ENCODE data around the gene ATXN1.

Gene ATXN1

DNA sequence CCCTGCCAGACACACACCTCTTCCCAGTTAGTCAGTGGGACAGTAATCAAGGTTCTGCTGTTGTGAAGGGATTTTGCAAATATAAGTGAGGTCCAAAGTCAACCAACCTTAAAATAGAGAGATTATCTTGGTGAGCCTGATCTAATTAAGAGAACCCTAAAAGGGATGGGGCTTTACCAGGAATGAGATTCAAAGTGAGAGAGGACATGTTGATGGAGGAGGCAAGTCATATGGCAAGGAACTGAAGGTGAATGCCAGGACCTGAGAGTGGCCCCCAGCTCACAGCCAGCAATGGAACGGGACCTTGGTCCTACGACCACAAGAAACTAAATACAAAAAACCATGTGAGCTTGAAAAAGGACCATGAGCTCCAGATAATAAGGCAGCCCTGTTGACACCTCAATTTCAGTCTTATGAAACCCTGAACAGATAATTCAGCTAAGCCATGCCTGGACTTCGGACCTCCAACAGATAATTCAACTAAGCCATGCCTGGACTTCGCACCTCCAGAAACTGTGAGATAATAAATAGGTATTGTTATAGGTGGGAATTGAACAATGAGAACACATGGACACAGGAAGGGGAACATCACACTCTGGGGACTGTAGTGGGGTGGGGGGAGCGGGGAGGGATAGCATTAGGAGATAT is 269.5 kb downstream of the ATXN1 start:
- DNase-seq: no peak

DNA sequence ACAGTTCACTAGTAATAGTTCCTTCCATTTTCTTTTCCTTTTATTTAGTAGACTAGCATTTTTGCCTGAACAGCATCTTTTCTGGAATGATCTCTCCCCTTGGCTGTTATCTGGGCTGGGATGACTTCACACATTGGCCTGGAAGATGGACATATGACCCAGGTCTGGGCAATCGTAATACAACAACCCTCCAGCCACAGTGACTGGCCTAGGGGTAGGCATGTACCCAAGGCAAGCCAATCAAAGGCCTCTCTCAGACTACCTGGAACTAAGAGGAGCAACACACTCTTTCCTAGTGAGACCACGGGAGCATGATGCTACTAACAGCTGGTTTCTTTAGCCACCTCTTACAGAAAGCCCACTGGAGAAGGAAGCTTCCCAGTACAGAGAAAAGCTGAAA is 270.6 kb downstream of the ATXN1 start:
- no peak for DNase-seq

DNA sequence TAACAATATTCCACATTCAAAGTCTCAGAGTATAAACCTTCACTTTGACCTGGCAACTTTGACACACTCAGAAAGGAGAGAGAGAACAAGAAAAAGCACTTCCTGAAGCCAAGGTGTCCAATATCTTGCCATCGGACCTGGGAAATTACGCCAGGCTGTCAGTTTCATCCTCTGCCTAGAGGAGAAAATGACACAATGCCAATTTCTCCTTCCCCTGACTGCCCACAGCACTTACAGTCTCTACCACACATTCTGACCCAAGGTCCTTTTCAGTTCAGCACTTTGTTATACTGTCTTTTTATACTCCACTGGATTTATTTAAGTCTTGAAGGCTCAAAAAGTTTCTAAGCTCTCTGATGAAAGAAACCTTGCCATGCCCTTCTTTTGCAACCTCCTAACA is 272.4 kb downstream of the ATXN1 start:
- no peak for DNase-seq

DNA sequence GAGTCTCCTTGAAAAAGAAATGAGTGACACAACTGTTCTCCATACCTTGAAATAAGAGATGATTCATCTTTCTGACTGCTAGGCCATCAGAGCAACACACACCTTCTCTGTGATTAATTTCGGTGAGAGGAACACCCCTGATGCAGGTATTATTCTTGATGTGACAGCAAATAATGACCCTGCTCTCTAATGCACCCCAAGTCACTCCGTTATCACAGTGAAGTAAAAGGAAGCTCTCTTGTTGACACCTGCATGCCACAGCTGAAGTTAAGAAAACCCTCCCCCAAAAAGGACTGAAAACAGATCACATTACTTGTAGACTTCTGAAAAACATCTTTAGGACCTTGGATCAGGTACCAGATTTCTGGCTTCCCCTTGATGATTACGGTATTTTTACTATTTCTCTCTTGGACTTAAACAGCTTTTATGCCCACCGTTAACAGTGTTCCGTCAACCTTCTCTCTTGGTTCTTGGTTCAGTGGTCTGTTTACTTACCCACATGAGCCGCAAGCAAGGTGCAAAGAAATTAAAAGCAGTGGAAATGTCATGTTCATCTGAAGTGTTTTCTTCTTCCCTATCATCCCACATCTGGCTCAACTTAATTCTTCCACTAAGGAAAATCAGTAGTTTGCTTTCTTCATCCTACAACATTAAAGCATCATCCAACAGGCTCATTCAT is 273.1 kb downstream of the ATXN1 start:
- no peak for DNase-seq

DNA sequence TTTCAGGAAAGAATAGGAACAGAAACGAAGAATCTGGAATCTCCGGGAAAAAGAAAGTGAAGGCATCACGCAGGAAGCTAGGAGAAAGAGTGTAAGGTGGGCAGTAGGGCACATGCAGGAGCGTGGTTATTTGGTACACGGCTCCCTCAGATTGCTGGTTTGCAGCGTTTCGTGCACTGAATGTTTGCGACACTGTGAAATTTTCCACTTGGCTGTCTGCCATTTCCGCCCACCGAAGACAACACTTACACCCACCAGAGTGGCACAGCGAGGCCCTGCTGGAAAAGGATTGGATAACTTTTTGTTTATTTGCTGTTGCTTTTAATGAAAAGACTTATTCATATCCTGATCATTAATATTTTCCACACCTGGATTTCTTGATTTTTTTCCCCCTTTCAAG is 274.6 kb downstream of the ATXN1 start:
- no peak for DNase-seq

DNA sequence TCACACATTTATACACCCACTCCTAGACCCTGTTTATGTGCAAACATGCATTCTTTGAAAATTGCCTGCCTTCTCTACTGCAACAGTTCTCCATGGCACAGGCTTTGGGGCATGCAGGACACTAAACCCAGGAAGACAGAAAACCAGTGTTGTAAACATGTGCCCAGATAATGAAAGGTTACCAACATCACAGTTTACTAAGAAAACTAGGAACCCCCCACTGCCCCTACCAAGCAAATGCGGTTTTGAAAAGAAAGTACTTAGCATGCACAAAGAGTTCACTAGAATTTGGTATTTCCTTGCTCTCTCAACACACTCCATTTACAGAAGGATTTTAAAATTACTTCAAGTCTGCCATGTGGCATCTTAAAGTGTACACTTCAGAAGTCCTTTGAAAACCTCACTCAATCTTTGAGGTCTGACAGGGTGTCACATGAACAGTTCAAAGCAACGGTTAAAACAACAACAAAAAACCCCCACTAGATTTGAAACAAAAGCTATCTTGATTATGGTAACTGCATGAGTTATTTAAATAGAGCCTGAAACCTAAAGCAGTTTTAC is 277.9 kb downstream of the ATXN1 start:
- no peak for DNase-seq

DNA sequence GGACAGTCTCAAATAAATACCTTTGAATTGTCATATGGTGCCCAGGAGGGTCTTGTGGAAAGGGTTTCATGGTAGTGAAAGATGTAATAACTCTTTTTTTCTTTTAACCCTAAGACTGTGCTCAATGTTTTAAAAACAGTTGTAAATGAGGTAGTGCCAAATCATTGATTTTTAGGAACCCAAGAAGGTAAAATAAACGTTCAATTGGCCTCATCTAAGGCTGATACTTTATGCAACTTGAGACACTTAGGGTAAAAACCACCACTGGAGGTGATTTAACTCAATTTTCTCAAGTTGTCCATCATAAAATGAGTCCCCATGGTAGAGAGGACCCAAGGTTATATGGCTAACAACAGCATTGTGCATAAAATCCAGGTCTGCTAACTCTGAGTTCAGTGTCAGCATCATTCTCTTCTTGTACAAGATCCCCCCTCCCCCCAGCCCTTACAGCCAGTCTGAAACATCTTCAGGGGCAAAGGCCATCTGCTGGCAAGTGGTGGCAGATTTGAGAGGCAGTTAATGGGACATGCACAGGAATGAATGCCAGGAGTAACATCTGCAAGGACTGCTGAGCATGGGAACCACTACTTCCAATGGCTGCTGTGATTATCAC is 278.5 kb downstream of the ATXN1 start:
- DNase-seq: no peak

DNA sequence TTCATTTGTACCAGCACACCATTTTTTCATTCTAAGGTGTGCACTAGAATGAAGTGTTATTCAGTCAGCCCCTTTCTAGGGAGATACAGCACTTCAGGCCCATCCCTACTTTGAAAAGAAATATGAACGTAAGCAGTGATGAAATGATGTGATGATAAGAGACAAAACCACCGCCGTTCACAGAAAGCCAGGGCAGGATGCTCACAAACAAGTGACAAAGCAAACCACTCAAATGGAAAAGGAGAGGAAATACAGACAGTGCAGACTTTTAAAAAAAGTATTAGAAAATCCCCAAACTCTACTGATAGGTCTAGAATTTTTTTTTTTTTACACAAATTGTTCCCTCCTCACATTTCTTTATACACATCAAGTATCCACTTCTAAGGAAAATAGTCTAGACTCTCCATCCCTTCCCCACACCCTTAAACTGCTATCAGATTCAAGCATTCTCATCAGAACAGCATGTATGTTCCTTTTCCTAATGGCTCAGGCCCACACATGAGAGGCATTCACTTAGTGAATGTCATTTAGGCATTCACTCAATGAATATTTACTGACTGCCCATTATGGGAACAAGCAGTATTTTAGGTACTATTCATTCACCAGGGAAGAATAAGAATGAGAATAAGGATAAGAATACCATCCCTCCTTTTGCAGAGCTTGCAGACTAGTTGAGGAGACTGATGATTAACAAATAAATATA is 279.4 kb downstream of the ATXN1 start:
- peak; percentile 51 for DNase-seq

DNA sequence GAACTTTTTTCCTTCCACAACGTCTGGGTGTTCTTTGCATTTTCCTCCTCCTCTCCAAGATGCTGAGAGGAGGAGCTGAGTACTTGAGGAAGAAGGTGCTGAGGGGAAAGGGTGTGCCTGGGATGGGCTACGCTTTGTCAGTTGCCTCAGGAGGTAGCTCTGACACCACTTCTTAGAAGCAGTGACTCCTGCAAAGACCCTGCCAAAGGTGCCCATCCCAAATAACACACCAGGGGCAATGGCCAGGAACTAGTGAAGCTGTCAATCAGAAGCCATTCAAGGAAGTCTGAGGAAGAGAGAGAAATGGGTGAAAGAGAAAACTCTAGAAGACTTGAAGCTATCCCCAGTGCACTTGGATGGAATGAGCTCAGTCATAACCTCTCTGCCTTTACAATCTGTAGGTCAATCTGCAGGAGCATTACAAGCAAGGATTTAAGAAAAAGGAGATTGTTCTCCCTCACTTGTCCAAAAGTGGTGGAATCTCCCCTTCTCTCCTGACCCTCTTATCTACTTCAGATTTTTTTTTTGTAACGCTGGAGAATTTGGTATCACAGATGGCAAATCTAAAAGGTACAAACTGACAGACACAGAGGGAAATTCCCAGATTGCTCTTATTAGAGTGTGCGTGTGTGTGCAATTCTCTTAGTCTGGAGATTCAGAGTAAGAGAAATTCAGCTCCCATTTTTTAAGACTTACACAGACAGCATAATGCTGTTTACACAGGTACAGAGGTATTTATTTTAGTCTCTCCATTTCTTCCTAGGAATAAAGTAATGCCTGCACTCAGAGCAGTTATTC is 280.3 kb downstream of the ATXN1 start:
- DNase-seq: no peak

DNA sequence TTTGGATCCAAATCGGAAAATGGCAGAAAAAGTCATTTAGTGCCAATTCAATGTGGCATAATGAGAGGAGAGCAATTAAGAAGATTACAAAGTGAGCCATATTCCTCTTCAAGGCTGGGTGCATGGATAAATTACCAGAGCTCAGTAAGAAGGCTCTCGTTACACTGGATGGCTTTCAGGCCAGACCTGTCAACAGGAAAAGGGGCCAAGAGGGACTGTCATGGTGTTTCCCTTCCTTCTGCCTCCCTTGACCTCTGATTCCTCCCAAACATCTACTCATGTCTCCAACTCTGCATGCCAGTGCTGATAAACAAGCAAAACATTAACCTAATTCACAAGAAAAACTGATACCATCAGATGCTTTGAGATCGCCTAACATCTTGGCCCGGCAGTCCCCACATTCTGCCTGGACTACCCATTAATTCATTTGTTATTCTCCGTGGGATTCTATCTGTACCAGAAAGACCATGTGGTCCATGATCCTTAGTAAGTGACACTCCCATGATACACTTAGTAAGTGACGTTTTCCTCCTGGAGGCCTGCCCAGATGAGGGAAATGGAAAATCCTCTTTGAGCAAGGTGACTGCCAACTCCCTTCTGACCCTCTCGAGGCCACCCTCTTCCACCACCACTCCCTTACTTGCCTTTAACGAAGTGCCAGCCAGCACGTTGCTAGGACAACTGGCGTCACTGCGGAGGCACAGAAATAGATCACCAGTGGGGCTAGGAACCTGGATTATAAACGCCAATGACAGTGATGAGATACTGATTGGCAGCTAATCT is 283.7 kb downstream of the ATXN1 start:
- DNase-seq: no peak

DNA sequence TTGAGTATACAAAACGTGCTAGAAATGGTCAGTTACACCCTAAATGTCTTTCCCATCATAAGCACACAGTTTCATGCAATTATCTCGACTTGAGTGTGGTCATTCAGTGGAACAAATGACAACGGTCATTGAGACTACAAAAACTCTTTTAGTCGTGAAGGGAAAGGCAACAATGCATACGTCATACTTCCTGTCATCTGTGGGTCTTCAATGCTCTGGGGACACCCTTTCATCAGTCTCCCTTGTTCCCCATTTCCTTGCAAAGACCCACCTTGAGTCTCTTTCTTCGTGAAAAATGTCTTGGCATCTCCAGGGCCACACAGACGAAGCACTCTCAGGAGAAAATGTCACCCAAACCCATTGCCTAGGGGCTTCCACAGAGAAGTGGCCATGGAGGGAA is 284.4 kb downstream of the ATXN1 start:
- no peak for DNase-seq

DNA sequence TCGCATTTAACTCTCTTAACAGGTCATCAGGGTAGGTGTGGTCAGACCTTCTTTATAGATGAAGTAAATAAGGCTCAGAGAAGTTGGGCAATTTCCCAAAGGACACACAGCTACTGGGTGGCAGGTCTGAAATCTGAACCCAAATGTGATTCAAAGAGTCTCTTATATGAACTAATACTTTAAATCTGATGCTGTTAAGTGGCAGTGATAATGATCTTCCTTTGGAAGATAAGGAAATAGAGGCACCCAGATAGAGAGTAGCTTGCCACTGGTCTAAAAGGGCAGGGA is 285.8 kb downstream of the ATXN1 start:
- DNase-seq: no peak

DNA sequence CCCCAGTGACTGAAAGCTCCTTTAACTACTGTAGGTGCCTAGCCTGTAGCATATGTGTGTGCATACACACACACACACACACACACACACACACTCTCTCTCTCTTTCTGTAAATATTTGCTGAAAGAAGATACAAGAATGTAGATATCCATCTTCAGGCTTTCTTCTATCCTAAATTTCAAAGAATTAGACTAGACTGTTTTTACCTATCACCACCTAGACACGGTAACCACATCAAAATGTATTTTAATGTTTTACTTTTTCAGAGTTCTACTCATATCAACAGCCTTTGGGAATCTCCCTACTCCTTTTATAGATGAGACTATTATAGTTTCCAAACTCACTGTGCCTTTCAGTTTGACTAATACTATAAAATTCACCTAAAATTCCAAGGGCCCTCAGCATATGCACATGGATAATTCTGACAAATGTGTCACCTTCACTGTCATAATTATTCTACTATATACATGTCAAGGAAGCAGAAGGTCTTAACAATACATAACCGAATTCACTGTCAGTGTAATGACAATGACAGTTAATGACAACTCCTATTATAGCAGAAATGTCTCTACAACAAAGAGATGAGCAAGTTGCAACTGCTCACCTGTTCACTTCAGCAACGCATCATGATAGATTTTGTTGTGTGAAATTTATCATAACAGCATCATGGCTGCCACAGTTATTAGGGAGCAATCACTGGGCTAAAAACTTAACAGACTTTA is 286.3 kb downstream of the ATXN1 start:
- no peak for DNase-seq

DNA sequence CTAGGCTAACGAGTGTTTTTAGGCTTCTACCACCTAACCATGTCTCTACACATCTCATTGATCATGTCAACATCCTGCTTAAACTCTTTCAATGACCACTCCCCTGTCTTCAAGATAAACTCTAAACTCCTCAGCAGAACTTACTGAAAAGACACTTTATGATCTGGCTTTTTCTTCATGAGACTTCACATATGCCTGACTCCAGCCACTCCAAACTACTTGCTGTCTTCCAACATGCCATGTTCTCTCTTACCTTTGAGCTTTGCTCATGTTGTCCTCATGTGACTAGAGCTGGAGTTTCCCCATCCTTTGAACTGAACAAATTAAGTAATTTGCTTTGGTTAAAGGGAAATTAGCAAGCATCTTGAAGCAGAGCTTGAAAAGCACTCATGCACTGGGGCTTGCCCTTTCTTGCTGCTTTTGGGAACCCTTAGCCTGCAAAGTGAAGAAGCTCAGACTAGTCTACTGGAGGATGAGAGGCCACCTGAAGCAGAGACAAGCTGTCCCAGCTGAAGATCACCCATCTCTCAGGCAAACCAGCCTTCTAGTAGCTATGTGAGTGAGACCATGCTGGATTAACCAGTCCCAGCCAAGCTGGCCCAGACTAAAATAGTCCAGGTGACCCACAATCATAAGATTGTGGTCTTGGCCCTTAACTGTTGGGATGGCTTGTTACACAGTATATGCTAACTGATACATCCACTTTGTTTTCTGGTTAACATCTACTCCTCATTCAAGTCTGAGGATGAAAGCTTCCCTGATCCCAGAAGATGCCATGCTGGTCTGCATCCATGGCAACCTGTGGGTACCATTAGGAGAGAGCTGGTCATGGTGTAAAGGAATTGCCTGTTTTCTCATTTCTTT is 287.1 kb downstream of the ATXN1 start:
- peak; percentile 41 for DNase-seq

DNA sequence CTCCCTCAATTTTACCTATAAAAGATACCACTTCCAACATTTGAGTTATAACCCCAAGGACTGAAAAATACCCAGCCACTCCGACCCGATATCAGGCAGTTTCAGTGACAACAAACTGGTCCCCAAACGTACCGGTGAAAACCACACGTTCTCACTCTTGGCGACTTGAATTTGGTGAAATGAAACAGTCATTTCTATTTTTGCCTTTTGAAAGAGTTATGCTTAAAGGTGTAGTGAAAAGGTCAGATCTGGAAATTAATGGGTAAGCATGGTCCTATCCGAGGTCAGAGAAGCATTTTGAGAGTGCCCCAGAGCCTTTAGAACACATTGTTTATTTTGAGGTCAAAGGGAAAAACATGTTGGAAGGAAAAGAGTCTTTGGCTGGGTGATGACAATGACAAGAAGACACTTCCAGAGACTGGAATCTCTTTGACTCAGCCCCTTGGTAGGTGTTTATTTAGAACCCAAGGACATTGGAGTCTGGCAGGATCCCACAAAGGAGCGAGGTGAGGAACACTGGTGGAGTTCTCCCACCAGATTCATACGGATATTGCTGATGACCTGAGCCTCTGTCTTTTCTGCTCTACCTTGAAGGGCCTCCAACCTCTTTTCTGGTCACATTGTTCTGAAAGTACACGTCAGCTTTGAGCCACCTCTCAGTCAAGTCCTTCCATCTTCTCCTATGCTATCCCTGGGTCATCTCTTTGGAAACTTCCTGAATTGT is 287.9 kb downstream of the ATXN1 start:
- no peak for DNase-seq

DNA sequence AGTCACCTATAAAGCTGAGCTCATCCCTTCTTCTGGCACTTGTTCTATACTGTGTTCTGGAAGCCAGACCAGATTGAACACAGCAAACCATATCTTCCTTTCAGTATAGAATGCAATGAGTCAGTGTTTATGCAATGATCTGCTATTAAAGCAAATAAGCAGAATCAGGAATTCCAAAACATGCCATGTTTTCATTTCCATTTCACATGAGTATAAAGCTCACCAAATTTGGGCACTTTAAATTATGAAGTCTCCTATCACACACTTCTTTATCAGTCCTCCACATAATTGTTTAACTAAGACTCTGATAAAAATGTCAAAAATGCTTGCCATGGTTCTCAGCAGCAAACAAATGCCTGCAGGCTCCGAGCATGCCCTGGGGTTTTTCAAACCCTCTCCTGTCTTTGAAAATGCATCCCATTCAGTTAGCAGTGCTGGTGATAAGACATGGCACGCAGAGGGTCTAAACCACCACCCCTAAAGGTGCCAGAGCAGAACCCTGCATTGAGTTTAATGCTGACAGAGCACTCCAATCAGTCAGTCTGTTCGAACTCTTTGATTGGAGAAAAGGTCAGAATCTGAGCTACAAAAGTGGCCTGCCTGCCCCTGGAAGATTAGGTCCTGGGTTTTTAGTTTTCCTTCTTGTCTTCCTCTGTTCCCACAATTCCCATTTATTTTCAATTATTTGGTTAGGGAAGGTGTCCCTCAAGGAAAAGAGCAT is 288.8 kb downstream of the ATXN1 start:
- DNase-seq: no peak

DNA sequence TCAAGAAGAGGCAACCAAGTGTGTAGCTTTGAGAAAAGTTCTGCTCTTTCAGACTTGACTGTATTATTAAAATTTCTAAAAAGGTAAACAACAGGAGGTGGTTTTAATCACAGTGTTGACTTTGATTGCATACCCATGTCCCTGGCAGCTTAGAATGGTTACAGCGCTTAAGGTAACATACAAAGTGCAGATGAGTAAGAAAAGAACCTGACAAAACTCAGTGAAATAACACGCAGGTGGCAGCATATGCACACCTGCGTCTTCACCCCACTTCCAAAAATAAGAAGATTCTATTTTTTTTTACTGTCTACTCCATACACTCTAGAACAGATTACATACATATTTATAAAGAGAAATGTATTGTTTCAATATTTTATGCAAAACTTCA is 289.4 kb downstream of the ATXN1 start:
- no peak for DNase-seq

DNA sequence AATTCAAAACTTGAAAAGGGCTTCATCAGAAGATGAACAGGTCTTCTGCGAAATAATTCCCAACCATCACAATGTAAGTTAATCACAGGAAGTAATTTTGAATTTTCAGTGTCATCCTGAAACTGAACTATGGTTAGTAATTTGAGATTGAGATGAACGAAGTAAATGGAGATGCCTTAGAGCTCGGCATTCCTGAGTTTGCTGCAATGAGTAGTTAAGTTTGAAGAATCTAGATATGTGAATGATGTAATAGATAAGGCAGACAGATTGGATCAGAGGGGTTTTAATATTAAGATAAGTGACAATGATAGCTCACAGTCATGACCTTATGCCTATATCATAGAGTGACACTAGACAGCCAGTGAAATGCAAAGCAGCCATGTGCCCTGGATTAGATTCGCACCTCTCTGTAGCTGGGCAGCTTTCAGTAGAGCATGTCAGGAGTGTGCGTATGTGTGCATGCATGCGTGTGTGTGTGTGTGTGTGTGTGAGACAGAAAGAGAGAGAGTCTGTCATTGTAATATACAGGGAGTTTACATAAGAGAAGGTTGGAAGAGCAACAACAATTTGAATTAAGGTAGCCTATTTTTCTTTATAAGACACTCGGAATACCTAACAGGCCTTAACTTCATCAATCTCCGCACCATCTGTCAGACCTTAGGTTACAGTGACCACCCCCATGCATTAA is 289.9 kb downstream of the ATXN1 start:
- DNase-seq: no peak
